ENCODE measurements around the gene XKR7.

XKR7 gene

DNA sequence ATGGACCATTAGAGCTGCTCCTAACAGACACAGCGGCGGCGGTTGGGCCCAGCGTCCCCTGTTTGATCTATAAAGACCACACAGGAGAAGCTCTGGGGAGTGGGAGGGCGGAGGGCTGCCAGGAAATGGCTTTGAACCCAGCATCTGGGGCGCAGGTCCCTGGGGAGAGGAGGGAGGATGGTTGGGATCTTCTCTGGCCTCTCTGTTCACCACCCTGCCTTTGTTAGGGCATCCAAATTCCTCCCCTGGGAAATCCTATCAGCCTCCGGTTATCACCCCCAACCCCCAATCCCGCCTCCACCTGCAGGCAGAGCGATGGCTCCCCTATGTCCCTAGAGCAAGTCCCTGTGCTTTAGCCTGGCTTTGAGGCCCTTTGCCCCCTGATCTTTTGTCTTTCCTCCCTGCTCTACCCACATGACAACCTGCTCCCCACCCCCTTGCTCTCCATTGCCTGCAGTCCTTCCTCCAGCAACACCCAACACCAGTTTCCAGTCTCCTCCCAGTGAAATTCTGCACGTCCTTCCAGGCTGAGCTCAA is 7.1 kb downstream of the XKR7 start:
- no peak overlapping the region for H3K9ac ChIP-seq (ENCODE audit: low read length)
- no peak overlapping the region for H3K4me2 ChIP-seq (ENCODE audit: low read depth, low read length)

DNA sequence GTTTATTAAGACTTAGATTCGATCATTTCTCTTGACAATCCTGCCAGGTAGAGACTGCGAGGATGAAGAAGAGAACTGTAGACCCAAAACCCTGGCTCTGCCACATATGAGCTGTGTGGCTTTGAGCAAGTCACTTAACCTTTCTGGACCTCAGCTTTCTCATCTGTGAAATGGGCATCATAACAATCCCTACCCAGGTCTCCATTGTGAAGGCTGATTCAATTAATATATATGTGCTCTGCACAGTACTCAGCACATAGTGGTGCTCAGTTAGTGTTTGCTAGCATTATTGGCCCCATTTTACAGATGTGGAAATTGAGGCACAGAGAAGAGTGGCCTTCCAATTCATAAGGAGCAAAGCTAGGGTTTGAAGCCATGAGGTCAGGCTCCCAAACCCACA is 7.9 kb downstream of the XKR7 start:
- Histone ChIP-seq H4K20me1 (ENCODE audit: insufficient read depth, low read length) (no peaks in the 10 kb centered on the region), H3K36me3 (replicated peaks; ENCODE audit: insufficient read depth, low read length) (no peaks in the 10 kb centered on the region), H3K4me2 (ENCODE audit: low read depth, low read length) (no peak overlapping the region), H3K9me3 (replicated peaks; ENCODE audit: insufficient read depth, low read length) (no peaks in the 10 kb centered on the region), H3K27me3 (replicated peaks; ENCODE audit: insufficient read depth, low read length) (peaks cover 77% of the 10 kb centered on the region), H3K9ac (ENCODE audit: low read length) (no peak overlapping the region), H3K9me2 (replicated peaks; ENCODE audit: insufficient read depth, low read length) (no peaks in the 10 kb centered on the region), H3K27ac (ENCODE audit: low read length) (no peak overlapping the region), H2AFZ (ENCODE audit: low read length) (no peak overlapping the region), H3K4me1 (ENCODE audit: low read length) (no peaks in the 10 kb centered on the region), H3K79me2 (ENCODE audit: low read length) (no peaks in the 10 kb centered on the region), H3F3A (ENCODE audit: insufficient read depth, low read length) (no peaks in the 10 kb centered on the region), H3K4me3 (ENCODE audit: low read length) (no peak overlapping the region)
- no peak for TF ChIP-seq EZH2phosphoT487 (IDR thresholded peaks at IDR 0.05; ENCODE audit: low read length)
- TF ChIP-seq, protein P1, sequence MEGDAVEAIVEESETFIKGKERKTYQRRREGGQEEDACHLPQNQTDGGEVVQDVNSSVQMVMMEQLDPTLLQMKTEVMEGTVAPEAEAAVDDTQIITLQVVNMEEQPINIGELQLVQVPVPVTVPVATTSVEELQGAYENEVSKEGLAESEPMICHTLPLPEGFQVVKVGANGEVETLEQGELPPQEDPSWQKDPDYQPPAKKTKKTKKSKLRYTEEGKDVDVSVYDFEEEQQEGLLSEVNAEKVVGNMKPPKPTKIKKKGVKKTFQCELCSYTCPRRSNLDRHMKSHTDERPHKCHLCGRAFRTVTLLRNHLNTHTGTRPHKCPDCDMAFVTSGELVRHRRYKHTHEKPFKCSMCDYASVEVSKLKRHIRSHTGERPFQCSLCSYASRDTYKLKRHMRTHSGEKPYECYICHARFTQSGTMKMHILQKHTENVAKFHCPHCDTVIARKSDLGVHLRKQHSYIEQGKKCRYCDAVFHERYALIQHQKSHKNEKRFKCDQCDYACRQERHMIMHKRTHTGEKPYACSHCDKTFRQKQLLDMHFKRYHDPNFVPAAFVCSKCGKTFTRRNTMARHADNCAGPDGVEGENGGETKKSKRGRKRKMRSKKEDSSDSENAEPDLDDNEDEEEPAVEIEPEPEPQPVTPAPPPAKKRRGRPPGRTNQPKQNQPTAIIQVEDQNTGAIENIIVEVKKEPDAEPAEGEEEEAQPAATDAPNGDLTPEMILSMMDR (IDR thresholded peaks at IDR 0.05; ENCODE audit: low read length) = no peak
- TF ChIP-seq EZH2 (optimal IDR thresholded peaks at IDR 0.05; ENCODE audit: low read depth, low read length) = no peak
- no peak for DNase-seq

More for the DNA sequence above, 7.1 kb downstream of the XKR7 start:
- no peaks in the 10 kb centered on the region for H3K79me2 ChIP-seq (ENCODE audit: low read length)
- no peak overlapping the region for H3K27ac ChIP-seq (ENCODE audit: low read length)
- H3F3A ChIP-seq (ENCODE audit: insufficient read depth, low read length) = no peaks in the 10 kb centered on the region
- H4K20me1 ChIP-seq (ENCODE audit: insufficient read depth, low read length) = no peaks in the 10 kb centered on the region
- no peak overlapping the region for H2AFZ ChIP-seq (ENCODE audit: low read length)
- H3K4me3 ChIP-seq (ENCODE audit: low read length) = no peak overlapping the region
- peaks cover 77% of the 10 kb centered on the region for H3K27me3 ChIP-seq (replicated peaks; ENCODE audit: insufficient read depth, low read length)
- H3K9me3 ChIP-seq (replicated peaks; ENCODE audit: insufficient read depth, low read length) = no peaks in the 10 kb centered on the region
- no peak for DNase-seq
- H3K9me2 ChIP-seq (replicated peaks; ENCODE audit: insufficient read depth, low read length) = no peaks in the 10 kb centered on the region
- H3K4me1 ChIP-seq (ENCODE audit: low read length) = no peaks in the 10 kb centered on the region
- TF ChIP-seq, protein P1 (IDR thresholded peaks at IDR 0.05; ENCODE audit: low read length) = no peak
- TF ChIP-seq EZH2phosphoT487 (IDR thresholded peaks at IDR 0.05; ENCODE audit: low read length) = no peak
- TF ChIP-seq EZH2 (optimal IDR thresholded peaks at IDR 0.05; ENCODE audit: low read depth, low read length) = no peak
- H3K36me3 ChIP-seq (replicated peaks; ENCODE audit: insufficient read depth, low read length) = no peaks in the 10 kb centered on the region

DNA sequence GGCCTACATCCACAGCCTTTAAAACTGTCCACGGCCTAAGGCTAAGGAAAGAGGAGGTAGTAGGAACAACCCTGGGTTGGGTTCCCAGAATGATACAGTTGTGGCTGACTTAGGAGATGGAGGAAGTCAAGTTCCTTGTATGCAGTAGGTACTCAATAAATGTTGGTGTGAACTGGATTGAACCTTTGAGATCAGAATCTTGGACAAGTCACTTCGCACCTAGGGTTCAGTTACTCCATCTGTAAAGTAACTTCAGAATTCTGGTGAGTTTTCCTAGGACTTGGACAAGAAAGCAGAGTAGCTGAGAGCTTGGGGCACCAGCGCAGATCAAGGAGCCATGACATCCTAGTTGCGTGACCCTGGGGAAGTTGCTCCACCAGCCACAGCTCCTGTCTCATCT is 9.1 kb downstream of the XKR7 start:
- no peak overlapping the region for H3K9ac ChIP-seq (ENCODE audit: low read length)
- H3K4me3 ChIP-seq (ENCODE audit: low read length) = no peak overlapping the region
- DNase-seq = no peak
- no peaks in the 10 kb centered on the region for H3K79me2 ChIP-seq (ENCODE audit: low read length)
- no peaks in the 10 kb centered on the region for H3K36me3 ChIP-seq (replicated peaks; ENCODE audit: insufficient read depth, low read length)
- no peaks in the 10 kb centered on the region for H3K9me2 ChIP-seq (replicated peaks; ENCODE audit: insufficient read depth, low read length)
- H3K4me1 ChIP-seq (ENCODE audit: low read length) = no peaks in the 10 kb centered on the region
- no peaks in the 10 kb centered on the region for H4K20me1 ChIP-seq (ENCODE audit: insufficient read depth, low read length)
- no peak overlapping the region for H3K27ac ChIP-seq (ENCODE audit: low read length)
- no peak for TF ChIP-seq EZH2phosphoT487 (IDR thresholded peaks at IDR 0.05; ENCODE audit: low read length)
- no peak for TF ChIP-seq EZH2 (optimal IDR thresholded peaks at IDR 0.05; ENCODE audit: low read depth, low read length)
- TF ChIP-seq, protein P1 (IDR thresholded peaks at IDR 0.05; ENCODE audit: low read length) = no peak
- peaks cover 65% of the 10 kb centered on the region for H3K27me3 ChIP-seq (replicated peaks; ENCODE audit: insufficient read depth, low read length)
- no peak overlapping the region for H3K4me2 ChIP-seq (ENCODE audit: low read depth, low read length)
- H3F3A ChIP-seq (ENCODE audit: insufficient read depth, low read length) = no peaks in the 10 kb centered on the region
- no peak overlapping the region for H2AFZ ChIP-seq (ENCODE audit: low read length)
- no peaks in the 10 kb centered on the region for H3K9me3 ChIP-seq (replicated peaks; ENCODE audit: insufficient read depth, low read length)
